ENCODE data around the gene GRIK2.

Gene GRIK2

GRCh38 chr6:101883505-101883904 is 490.0 kb downstream of the GRIK2 start:
- no peak for DNase-seq (ENCODE audit: low spot score)

GRCh38 chr6:101887532-101887931 is 494.0 kb downstream of the GRIK2 start:
- DNase-seq (ENCODE audit: low spot score): no peak

DNA sequence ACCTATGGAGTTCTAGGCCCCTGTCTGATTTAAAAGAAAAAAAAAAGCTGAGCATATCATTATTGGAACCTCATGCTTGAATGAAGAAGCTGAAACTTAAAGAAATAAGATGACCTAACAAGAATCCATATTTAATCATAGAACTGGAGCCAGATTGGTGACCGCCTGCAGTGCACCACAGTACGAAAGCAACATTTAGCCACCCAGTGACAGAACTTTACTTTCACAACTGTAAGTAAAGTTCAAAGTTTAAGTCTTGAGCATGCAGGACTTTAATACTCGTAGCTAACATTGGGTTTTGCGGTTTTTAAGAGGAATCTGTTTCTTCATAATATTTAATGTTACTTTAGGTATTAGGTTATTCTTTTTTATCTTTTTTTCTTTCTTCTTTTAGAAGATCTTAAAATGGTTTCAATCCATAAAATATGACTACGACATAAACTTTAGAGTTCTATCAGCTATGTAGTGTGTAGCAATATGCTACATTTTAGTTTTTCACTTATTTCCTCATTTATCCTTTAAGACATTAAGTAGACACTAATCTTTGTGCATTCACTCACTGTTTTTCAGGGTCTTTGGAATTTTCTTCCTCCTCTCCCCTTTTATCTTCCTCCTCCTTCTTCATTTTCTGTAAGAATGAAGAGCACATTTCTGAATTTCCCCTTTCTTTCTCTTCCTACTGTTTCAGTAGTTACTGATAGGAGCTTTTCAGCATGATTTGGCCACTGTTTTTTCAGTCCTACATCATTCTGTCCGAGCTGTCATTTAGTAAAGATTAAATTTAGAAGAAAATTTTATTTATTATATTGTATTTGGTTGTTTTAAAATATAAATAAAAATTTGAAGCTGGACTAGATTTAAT is 514.1 kb downstream of the GRIK2 start:
- DNase-seq (ENCODE audit: low spot score): no peak

- DNase-seq (ENCODE audit: low spot score): no peak
These were observed 515.9 kb downstream of the GRIK2 start for GRCh38 chr6:101909366-101909765.

GRCh38 chr6:101912311-101912710 is 518.8 kb downstream of the GRIK2 start:
- DNase-seq (ENCODE audit: low spot score): no peak

DNA sequence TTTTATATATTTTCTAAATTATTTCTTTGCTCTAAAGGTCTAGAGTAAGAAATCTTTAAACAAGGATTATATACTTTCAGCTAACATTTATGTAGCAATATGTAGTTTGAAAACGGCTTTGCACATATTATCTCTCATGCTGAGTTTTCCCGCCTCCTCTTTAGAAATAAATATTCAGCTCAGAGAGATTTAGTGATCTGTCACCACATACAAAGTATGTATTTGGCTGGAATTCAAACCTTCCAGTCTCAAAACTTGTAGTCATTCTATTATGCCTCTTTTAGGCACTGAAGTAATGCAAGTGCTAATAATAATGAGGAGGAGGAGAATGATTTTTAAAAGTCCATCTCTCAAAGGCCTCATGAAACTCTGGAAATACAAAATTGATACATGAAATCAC is 525.0 kb downstream of the GRIK2 start:
- no peak for DNase-seq (ENCODE audit: low spot score)

GRCh38 chr6:101921829-101922450 is 528.4 kb downstream of the GRIK2 start:
- DNase-seq (ENCODE audit: low spot score): no peak

GRCh38 chr6:101926149-101926925 is 532.8 kb downstream of the GRIK2 start:
- DNase-seq (ENCODE audit: low spot score): no peak

DNA sequence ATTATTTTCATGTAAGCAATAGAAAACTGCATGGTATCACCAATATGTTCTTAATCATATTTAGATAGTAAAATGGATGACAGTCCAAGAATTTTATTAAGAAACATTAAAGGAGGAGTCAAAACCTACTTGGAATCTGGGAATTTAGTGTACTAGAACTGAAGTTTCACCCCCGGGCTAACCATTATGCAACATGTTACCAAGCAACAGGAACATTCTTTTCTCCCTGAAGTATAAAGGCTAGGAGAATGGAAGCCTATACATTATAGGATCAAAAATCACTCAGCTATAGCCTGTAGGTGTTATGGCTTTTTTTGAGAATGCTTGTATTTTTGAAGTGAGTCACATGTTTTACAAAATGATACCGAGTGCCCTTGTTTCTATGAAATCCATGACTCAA is 538.3 kb downstream of the GRIK2 start:
- DNase-seq (ENCODE audit: low spot score): no peak

DNA sequence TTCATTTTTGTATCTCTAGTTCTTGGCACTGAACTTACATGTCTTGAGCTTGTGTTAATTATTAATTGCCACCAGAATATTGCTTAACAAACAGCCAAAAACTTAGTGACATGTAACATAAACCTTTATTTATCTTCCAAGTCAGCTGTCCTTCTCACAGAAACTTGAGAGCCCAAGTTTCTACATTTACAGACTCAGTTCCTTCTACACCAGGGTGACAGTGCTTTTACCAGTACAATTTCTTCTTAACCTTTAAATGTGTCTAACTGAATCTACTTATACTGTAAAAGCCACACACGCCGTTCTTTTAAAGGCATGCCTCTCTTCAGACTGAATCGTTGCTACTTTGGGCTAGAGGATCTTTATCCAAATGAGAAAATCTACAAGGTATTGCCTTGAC is 539.2 kb downstream of the GRIK2 start:
- DNase-seq (ENCODE audit: low spot score): no peak

- no peak for DNase-seq (ENCODE audit: low spot score)
These were observed 542.2 kb downstream of the GRIK2 start for GRCh38 chr6:101935732-101936131.

- no peak for DNase-seq (ENCODE audit: low spot score)
These were observed 543.0 kb downstream of the GRIK2 start for GRCh38 chr6:101936516-101936915.

- DNase-seq (ENCODE audit: low spot score): no peak
These were observed 543.6 kb downstream of the GRIK2 start for GRCh38 chr6:101937108-101937507.

DNA sequence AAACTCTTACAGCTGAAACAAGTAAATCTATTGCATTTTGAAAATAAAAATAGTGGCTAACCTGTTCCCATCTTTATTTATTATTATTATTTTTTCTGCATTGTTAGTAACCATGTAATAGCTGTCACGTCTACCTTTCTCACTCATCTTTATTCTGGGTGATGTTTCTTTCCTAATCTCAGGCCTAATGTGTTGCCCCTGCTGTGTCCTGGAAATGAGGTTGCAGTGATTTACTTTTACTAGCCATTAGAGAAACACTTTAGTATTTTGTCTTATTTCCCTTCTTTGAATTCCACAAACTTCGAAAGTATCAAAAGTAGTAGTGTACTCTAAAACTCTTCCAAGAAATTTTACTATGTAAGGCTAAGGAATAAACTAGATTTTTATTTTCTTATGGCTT is 546.9 kb downstream of the GRIK2 start:
- DNase-seq (ENCODE audit: low spot score): no peak

GRCh38 chr6:101956961-101957360 is 563.5 kb downstream of the GRIK2 start:
- DNase-seq (ENCODE audit: low spot score): no peak

DNA sequence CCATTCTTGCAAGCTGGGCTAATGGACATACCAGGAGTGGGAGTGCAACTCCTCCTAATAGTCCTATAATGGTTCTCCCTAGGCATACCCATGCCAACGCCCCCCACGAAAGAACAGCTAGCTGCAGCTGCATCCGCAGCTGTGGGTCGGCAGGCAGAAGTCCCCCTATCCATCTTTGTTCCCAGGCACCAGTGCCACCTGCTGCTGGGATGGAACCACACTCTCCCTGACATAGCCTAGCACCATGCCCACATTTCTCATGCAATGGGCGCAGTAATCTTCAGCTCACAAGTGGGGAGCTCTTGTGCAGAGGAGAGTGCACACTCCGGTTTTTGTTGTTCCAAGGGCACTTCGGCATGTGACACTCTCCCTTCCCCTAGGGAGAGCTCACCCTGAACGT is 567.8 kb downstream of the GRIK2 start:
- DNase-seq (ENCODE audit: low spot score): no peak

DNA sequence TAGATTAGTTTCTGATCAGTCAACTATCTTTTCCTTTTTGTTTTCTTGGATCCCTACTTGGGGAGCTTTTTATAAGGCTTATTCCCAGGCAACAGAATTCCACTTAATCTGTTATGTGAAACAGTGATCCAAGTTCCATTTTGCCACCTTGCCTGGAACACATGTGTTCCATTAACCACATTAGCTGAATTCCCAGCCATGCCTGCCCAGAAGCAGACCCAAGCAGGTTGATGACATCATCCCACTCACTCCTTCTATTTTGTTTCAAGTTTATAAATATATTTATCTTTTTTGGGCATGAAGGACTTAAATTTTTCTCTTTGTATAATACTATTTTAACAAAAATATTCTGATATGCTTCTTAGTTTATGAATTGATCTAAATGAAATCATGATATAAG is 587.4 kb downstream of the GRIK2 start:
- no peak for DNase-seq (ENCODE audit: low spot score)

DNA sequence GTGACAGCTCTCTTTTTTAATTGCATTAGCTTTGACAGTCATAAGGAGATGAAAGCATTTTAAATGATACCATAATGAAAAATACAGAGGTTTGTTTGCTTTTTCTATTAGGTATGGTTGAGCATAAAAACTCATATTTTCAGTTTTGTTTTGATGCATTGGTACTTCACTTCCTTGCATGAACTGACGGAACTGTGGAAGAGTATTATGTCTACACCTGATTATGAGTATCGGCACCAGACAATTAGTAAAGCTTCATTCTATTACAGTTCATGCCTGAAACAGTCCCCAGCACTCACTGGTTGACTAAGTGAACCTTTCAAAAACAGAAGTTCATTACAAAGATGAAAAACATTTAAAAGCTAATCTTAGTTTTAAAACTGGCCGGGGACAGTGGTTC is 593.0 kb downstream of the GRIK2 start:
- no peak for DNase-seq (ENCODE audit: low spot score)

- DNase-seq (ENCODE audit: low spot score): no peak
These were observed 598.8 kb downstream of the GRIK2 start for GRCh38 chr6:101992286-101992685.

GRCh38 chr6:101994521-101994920 is 601.0 kb downstream of the GRIK2 start:
- no peak for DNase-seq (ENCODE audit: low spot score)

- DNase-seq (ENCODE audit: low spot score): no peak
These were observed 621.9 kb downstream of the GRIK2 start for GRCh38 chr6:102015431-102015830.

GRCh38 chr6:102022281-102022680 is 628.8 kb downstream of the GRIK2 start:
- no peak for DNase-seq (ENCODE audit: low spot score)

DNA sequence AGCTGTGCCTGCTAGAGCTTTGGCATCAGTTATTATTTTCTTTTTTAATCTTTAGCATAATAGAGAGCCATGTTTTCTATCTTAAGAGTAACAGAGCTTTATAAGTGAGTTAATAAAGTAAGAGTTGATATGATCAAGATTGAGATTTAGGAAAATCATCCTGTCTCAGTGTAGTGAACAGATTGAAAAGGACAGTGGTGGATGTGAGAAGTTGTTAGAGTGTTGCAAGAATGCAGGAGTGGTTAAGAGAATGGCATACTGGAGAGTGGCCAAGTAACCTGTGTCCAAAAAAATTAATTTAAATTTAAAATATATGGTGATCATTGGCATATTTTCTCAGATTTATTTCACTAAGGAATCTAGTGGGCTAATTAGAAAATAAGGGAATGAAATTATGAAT is 629.3 kb downstream of the GRIK2 start:
- no peak for DNase-seq (ENCODE audit: low spot score)
